NB4 (cell line): ENCODE results near the gene TRIM9.

Experiments
- MYC ChIP-seq: IDR thresholded peaks from 2 replicates; pipeline ENCODE4 v1.6.1; 2011; ENCODE audit warnings: low read depth, low read length
- POLR2A ChIP-seq: IDR thresholded peaks from 2 replicates; pipeline ENCODE4 v1.6.1; 2011; ENCODE audit warnings: mild to moderate bottlenecking; ENCODE audit not compliant: insufficient read length; ENCODE audit errors: extremely low read depth
- TF ChIP-seq, protein P1 (sequence below): IDR thresholded peaks from one replicate; pipeline ENCODE4 v1.5.1; 2012; ENCODE audit warnings: low read depth, low read length
- TF ChIP-seq, protein P2 (sequence below): IDR thresholded peaks from 2 replicates; pipeline ENCODE4 v1.6.1; 2011; ENCODE audit warnings: low read depth, low read length

DNA sequence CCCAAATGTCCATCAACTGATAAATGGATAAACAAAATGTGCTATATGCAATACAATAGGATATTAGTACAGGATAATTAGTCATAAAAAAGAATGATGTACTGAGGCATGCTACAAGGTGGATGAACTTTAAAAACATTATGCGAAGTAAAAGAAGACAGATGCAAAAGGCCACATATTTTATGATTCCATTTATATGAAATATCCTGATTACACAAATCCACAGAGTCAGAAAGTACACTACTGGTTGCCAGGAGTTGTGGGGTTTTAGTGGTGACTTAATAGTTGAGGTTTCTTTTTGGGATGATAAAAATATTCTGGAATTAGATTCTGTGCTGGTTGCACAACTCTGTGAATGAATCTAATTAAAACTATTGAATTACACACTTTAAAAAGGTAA is 12.6 kb downstream of the TRIM9 start:
- TF ChIP-seq, protein P1, sequence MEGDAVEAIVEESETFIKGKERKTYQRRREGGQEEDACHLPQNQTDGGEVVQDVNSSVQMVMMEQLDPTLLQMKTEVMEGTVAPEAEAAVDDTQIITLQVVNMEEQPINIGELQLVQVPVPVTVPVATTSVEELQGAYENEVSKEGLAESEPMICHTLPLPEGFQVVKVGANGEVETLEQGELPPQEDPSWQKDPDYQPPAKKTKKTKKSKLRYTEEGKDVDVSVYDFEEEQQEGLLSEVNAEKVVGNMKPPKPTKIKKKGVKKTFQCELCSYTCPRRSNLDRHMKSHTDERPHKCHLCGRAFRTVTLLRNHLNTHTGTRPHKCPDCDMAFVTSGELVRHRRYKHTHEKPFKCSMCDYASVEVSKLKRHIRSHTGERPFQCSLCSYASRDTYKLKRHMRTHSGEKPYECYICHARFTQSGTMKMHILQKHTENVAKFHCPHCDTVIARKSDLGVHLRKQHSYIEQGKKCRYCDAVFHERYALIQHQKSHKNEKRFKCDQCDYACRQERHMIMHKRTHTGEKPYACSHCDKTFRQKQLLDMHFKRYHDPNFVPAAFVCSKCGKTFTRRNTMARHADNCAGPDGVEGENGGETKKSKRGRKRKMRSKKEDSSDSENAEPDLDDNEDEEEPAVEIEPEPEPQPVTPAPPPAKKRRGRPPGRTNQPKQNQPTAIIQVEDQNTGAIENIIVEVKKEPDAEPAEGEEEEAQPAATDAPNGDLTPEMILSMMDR: no peak
- TF ChIP-seq, protein P2, sequence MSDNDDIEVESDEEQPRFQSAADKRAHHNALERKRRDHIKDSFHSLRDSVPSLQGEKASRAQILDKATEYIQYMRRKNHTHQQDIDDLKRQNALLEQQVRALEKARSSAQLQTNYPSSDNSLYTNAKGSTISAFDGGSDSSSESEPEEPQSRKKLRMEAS: no peak
- TF ChIP-seq POLR2A (no peak), MYC (no peak)
